GM15510 (cell line): ENCODE measurements around the gene CYGB.

Experiments used
- POLR2A ChIP-seq: IDR thresholded peaks from 3 replicates; pipeline ENCODE4 v1.6.1; 2011; ENCODE audit warnings: borderline replicate concordance; ENCODE audit not compliant: insufficient read length; ENCODE audit errors: extremely low read depth

Gene CYGB

DNA sequence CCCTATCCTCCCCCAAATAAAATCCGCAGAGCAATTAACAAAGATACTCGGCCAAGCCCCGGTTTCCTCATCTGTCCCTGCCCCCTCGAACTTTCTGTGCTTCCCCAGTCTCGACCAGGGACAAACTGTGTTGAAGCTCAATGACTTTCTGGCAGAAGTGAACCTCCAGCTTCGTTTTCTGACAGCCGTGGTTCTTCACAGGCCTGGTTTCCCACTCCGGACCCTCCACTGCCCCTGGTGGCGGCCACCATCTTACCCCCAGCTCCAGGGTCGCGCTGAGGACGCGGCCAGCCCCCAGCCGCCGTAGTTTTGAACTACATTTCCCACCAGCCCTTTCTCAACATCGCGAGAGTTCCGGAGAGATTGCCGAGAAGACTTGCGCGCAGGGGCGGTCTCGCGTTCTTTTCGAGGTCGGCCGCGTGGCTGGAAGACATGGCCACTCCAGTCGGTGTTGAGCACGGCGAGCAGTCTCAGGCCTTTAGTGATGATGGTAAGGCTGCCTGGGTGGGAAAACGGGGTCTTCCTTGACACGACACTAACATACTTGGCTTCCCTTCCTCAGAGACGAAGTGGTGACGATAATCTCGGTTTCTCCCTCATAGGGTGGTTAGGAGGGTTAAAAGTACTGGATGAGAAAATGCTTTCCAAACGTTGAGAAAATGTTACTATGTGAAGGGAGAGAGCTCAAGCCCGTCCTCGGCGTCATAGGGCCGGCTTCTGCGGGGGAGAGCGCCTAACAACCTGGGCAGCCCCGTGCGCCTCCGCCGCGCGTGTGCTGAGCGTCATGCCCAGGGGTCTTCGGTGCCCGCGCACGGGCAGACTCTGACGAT is 20.1 kb upstream of the CYGB start:
- peak; percentile 94 for TF ChIP-seq POLR2A

DNA sequence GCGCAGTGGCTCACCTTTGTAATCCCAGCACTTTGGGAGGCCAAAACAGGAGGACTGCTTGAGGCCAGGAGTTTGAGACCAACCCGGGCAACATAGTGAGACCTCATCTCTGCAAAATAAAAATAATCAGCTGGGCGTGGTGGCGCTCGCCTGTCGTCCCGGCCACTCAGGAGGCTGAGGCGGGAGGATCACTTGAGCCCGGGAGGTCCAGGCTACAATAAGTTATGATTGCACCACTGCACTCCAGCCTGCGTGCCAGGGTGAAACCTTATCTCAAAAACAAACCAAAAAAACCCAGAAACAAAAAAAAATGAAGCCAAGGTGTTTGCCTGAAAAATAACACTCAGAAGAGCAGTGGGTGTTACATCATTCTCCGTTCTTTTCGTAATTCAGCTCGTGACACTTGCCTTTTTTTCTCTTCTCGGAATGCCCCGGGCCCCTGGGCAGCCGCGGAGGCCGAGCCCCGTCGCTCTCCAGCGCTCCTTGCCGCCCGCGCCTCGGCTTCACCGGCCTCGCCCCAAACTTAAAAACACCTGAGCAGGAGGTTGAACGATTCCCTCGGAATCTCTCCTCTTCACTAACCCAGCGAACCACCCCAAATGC is 19.4 kb upstream of the CYGB start:
- no peak for TF ChIP-seq POLR2A

DNA sequence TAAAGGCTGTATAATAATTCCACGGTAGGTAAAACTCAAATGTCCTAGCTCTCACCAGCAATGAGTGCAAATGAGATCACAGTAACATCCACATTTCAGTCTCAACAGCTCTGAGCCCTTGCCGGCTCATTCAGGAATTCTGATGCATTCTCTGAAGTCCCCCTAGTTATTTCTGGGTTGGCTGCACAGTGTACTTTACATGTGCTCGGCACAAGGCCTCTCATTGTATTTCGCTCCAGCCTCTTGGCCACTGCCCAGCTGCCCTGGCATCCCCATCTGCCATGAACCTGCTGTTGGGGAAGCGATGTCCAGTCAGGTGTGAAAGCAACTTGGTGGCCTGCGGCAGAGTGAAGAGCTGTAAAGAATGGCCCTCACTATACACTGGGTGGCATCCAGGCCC is 16.6 kb upstream of the CYGB start:
- no peak for TF ChIP-seq POLR2A

DNA sequence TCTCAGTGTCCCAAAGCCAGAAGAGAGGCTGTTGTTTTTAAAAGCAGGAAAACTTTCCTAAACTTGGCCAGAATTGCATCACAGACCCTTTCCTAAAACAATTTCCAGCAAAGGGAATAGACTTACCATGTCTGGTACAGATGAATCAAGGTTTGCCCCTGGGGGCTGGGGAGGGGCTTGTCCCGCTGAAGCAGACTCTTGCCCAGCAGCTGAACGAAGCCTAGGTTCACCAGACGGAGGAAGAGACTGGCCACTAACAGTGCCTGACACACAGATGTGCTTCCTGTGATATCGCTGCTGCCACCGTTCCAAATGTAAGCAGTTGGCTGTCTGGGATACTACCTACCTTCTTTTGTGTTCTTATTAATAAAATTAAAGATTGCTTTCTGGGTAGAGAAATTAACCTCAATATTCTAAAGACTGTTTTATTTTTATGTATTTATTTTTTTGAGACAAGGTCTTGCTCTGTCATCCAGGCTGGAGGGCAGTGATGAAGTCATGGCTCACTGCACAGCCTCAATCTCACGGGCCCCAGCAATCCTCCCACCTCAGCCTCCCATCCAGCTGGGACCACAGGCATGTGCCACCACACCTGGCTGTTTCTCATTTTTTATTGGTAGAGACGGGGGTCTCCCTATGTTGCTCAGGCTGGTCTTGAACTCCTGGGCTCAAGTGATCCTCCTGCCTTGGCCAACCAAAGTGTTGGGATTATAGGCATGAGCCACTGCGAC is 15.8 kb upstream of the CYGB start:
- TF ChIP-seq POLR2A = no peak

DNA sequence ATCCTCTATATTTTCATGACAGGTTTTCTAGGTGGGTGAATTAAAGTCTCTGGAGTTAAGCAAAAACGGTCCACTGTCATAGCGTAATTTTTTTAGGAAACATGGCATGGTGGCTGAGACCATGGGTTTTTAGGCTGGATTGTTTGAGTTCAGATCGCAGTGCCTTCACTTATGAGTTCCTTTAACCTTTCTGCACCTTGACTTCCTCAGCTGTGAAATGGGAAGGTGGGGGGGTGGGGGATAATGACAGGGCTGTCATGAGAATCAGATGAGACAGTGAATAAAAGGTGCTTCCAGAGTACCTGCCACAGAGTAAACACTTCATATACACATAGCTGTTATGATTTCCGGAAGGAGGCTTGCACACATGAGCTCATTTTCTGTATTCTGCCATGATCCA is 14.2 kb upstream of the CYGB start:
- no peak for TF ChIP-seq POLR2A

DNA sequence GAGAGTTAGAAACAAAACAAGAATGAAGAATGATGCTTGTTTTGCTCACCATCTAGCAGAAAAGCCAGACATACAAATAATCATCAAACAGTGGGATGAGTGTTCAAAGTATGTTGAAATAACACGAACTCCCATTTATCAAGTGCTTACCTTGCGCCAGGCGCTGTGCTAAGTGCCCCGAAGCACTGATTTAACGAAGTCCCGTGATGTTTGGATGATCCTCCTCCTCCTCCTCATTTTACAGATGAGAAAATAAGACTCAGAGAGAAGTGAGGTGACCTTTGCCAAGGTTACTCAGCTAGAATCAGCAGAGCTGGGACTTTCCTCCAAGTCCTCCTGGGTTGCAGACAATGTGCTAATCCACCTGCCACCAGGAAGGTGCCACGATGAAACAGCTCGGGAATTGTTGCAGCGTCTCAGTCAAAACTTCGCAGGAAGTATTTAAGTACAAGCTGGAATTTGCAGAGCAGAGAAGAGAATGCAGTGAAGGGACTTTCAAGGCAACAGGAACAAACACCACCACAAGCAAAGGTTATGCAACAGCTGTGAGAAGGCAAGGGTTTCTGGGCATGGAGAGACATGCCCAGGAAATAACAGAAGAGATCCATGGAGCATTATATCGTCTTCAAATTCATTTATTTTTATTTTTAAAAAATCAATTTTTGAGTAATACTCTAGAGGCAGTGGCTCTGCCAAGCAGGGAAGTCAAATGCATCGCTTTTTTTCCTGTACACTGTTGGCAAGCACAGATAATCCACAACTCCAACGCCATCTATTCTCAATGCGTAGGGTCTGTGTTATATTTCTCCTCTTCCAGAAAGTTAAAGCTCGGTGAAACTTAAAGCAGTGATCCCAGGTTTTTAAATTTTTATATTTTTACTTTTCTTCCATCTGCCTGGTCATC is 13.5 kb upstream of the CYGB start:
- TF ChIP-seq POLR2A = no peak

DNA sequence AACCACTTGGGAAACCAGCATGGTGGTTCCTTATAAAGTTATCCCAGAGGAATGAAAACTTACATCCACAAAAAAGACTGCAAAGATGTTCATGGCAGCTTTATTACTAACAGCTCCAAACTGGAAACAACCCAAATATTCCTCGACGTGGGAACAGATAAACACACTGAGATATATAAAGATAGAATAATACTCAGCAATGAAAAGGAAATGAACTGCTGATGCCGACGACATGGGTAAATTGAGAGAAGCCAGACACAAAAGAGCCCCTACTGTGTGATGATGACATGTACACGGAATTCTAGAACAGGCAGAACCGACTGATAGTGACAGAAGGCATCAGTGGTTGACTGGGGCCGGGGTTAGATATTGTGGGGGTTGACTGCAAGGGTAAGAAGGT is 12.0 kb upstream of the CYGB start:
- no peak for TF ChIP-seq POLR2A

DNA sequence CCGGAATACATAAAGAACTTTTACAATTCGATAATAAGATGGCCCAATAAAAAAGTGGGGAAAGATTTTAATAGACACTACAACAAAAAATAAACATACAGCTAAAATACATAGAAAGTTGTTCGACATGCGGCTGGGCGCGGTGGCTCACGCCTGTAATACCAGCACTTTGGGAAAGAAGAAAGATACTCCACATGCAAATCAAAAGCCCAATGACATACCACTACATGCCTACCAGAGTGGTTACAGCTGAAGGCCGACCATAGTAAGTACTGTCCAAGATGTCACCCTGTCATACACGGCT is 11.7 kb upstream of the CYGB start:
- no peak for TF ChIP-seq POLR2A

DNA sequence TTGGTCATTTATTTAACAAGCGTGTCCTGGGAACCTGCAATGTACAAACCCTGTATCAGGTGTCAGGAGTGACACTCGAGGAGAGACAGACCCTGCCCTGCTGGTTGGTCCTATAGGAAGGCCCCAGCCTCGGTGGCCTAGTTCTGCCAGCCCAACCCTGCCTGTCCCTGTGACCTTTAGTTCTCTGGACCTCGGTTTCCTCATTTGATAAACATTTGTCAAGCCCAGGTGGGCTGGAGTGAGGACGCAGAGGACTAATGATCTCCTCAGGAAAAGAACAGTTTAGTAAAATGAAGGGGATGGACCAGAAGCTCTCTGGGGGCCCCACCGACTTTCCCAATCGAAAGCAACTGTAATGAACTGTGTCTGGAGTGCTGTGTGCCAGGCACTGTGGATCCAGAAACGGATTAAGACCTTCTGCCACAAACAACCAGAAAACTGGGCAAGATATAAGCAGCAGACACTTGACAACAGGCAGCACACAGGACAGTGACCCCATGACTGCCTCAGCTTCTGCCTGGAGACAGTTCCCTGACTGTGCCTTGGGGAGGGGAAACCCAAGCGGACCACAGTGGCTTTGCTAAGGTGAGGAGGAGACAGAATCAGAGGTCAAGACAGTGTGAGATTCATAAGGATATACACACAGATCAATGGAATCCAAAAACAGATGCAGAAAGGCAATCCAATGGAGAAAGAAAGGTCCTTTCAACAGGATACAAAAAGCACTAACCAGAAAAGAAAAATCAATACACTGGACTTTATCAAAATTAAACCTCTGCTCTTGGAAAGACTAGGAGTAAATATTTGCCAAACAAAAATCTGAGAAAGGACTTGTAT is 11.1 kb upstream of the CYGB start:
- no peak for TF ChIP-seq POLR2A

DNA sequence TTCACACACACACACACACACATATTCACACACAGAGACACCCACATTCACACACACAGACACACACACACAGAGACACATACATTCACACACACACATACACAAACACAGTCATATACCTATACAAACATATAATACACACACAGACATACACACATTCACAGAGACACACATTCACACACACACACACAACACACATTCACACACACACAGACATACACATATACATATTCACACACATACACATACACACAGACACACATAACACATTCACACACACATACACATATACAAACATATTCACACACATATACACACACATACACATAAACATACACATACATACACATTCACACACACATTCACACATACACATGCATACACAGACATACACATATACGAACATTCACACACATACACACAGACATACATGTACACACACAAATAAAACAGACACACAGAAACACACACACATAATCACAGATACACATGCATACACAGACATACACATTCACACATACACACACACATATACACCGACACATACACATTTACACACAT is 10.2 kb upstream of the CYGB start:
- no peak for TF ChIP-seq POLR2A

DNA sequence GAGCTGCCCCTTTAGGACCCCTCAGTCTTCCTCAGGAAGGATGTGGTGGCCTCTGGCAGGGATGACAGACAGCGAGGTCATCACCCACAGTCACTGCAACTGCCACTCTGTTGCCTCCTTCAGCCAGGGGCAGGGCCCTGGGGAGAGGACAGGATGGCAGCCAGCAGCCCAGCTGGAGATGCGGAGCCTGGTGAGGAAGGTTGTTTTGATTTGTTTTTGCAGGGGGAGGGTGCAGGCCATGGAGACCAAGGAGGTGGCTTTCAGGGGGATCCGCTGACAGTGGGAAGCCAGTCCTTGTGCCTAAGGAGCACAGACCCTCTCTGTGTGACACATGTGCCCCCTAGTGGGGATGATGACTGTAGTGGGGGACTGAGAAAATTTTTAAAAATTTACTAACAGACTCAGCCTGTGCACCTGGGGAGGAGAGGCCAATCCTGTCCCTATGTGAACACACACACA is 9.7 kb upstream of the CYGB start:
- no peak for TF ChIP-seq POLR2A

DNA sequence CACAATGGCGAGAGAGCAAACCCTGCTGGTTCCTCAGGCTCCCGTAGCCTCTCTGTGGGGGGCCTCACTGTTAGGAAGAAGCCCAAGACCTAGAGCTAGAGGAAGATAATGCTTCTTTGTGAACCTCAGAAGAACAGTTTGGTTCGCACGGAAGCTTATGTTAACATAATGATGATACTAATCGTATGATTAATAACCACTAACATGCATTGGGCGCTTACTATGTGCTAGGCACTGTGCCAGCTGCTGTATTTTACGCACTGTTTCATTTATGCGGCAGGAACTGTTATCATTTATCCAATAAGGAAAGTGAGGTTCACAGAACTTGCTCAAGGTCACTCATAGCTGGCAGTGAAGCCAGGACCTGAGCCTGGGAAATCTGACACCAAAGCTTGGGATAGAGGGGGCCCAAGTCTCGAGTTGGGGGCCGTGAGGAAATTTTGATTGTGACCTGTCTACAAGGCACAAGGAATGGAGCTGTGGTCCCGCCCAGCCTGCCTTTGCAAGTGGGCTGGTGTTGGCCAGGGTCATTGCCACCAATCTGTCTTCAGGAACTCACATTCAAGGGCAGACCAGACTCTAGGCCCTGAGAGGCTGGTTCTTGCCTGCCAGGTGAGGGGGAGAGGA is 9.2 kb upstream of the CYGB start:
- no peak for TF ChIP-seq POLR2A

DNA sequence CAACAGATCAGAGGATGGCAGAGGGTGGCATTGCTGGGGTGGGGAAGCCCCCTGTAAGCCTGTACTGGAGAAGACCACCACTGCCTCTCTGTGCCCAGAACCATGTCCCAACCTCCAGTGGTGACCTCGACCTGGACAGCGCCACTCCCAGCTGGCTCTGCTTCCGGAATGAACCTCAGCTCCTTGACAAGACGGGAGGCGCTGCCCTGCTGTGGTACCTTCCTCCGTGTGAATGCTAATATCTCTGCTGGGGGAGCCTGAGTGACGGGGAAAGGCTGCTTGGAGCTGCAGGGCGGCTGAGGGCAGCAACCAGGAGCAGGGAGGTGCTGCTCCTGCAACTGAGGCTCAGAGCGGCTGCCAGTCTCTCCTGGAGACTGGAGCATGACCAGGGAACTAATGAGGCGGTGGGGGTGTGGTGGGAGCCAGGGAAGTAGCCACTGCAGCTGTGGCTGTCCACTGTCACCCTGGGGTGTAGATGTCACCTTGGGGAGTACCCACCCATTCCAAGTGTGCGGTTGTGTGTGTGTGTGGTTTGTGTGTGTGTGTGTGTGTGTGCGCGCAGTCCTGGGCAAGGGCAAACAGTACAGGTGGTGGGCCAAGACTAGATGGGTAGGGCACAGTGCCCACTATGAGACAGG is 8.5 kb upstream of the CYGB start:
- no peak for TF ChIP-seq POLR2A
